Measurements from ENCODE around the gene CDH4.

Gene CDH4

GRCh38 chr20:61593516-61593915 lies 341.5 kb downstream of the CDH4 start:
- DNase-seq: no peak

GRCh38 chr20:61594198-61594597 lies 342.1 kb downstream of the CDH4 start:
- DNase-seq: no peak

GRCh38 chr20:61595216-61595615 lies 343.2 kb downstream of the CDH4 start:
- no peak for DNase-seq

GRCh38 chr20:61596687-61597330 lies 344.7 kb downstream of the CDH4 start:
- DNase-seq: no peak

GRCh38 chr20:61597996-61598395 lies 345.9 kb downstream of the CDH4 start:
- DNase-seq: no peak

GRCh38 chr20:61598586-61598985 lies 346.5 kb downstream of the CDH4 start:
- no peak for DNase-seq

- no peak for DNase-seq
Observed at GRCh38 chr20:61599061-61599531, 347.0 kb downstream of the CDH4 start.

GRCh38 chr20:61599541-61599992 lies 347.5 kb downstream of the CDH4 start:
- DNase-seq: no peak

GRCh38 chr20:61600016-61600415 lies 348.0 kb downstream of the CDH4 start:
- DNase-seq: no peak

GRCh38 chr20:61601361-61601760 lies 349.3 kb downstream of the CDH4 start:
- DNase-seq: no peak

- no peak for DNase-seq
Observed at GRCh38 chr20:61601853-61602252, 349.8 kb downstream of the CDH4 start.

GRCh38 chr20:61603715-61604114 lies 351.7 kb downstream of the CDH4 start:
- no peak for DNase-seq

- DNase-seq: no peak
Observed at GRCh38 chr20:61604549-61604948, 352.5 kb downstream of the CDH4 start.

- DNase-seq: no peak
Observed at GRCh38 chr20:61605283-61605682, 353.2 kb downstream of the CDH4 start.

- DNase-seq: no peak
Observed at GRCh38 chr20:61605862-61606557, 353.9 kb downstream of the CDH4 start.

- no peak for DNase-seq
Observed at GRCh38 chr20:61608275-61609085, 356.4 kb downstream of the CDH4 start.

- DNase-seq: no peak
Observed at GRCh38 chr20:61609461-61609860, 357.4 kb downstream of the CDH4 start.

GRCh38 chr20:61611401-61612180 lies 359.5 kb downstream of the CDH4 start:
- DNase-seq: no peak

- no peak for DNase-seq
Observed at GRCh38 chr20:61613917-61614705, 362.1 kb downstream of the CDH4 start.

GRCh38 chr20:61614706-61615100 lies 362.6 kb downstream of the CDH4 start:
- no peak for DNase-seq

GRCh38 chr20:61615806-61616205 lies 363.7 kb downstream of the CDH4 start:
- DNase-seq: no peak

GRCh38 chr20:61619751-61620150 lies 367.7 kb downstream of the CDH4 start:
- no peak for DNase-seq

Data from NCI-H774 (cell line).